Panc1 (cell line): ENCODE measurements around the gene NELFCD.

Source experiments
- CTCF ChIP-seq: fragments of 450-650 bp; IDR thresholded peaks from 2 replicates; pipeline ENCODE4 v1.5.1; 2017; ENCODE audit warnings: mild to moderate bottlenecking
- POLR2AphosphoS5 ChIP-seq: IDR thresholded peaks from 2 replicates; pipeline ENCODE4 v1.6.1; 2012; ENCODE audit warnings: mild to moderate bottlenecking, low read depth, low read length, moderate library complexity
- TCF7L2 ChIP-seq: IDR thresholded peaks from 2 replicates; pipeline ENCODE4 v1.6.1; 2011; ENCODE audit warnings: mild to moderate bottlenecking, low read depth, low read length, inconsistent platforms
- TF ChIP-seq, protein P1 (sequence below), 2 experiments: IDR thresholded peaks; 2 replicates each; pipeline ENCODE4 v1.6.1; 2011 to 2012; ENCODE audit warnings: low read depth in 2 of 2, control low read depth in 1 of 2, low read length in 1 of 2, mild to moderate bottlenecking in 1 of 2, moderate library complexity in 1 of 2; ENCODE audit not compliant: insufficient read depth in 1 of 2

DNA sequence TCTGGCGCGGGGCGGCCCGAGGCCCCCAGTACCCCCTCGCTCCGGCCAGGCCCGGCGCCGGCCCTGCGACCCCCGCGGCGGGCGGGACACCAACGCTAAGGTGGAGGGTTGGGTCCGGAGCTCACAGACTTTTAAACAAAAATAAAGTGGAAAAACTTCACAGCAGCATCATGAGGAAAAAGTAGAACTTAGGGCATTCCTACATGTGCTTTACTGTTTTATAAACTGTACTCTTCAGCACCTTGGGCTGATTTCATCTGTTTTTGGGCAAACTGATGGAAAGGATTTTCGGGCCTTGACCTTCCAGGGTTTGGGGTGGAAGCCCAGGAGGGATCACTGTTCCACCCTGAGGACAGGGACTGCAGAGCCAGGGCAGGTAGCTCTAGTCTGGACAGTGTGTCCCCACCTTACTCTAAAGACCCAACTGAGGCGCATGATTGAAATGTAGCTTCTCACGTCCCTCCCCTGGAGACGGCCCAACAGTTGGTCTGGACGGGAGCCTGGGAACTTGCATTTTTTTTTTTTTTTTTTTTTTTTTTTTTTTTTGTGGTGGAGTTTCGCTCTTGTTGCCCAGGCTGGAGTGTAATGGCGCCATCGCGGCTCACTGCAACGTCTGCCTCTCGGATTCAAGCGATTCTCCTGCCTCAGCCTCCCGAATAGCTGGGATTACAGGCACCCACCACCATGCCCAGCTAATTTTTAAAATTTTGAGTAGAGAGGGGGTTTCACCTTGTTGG lies 740 bp downstream of the NELFCD start:
- TF ChIP-seq, protein P1, sequence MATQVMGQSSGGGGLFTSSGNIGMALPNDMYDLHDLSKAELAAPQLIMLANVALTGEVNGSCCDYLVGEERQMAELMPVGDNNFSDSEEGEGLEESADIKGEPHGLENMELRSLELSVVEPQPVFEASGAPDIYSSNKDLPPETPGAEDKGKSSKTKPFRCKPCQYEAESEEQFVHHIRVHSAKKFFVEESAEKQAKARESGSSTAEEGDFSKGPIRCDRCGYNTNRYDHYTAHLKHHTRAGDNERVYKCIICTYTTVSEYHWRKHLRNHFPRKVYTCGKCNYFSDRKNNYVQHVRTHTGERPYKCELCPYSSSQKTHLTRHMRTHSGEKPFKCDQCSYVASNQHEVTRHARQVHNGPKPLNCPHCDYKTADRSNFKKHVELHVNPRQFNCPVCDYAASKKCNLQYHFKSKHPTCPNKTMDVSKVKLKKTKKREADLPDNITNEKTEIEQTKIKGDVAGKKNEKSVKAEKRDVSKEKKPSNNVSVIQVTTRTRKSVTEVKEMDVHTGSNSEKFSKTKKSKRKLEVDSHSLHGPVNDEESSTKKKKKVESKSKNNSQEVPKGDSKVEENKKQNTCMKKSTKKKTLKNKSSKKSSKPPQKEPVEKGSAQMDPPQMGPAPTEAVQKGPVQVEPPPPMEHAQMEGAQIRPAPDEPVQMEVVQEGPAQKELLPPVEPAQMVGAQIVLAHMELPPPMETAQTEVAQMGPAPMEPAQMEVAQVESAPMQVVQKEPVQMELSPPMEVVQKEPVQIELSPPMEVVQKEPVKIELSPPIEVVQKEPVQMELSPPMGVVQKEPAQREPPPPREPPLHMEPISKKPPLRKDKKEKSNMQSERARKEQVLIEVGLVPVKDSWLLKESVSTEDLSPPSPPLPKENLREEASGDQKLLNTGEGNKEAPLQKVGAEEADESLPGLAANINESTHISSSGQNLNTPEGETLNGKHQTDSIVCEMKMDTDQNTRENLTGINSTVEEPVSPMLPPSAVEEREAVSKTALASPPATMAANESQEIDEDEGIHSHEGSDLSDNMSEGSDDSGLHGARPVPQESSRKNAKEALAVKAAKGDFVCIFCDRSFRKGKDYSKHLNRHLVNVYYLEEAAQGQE (IDR thresholded peaks at IDR 0.05; ENCODE audit: insufficient read depth in 1 of 2, low read depth in 2 of 2, low read length in 1 of 2) = no peak
- no peak for TF ChIP-seq CTCF
- no peak for TF ChIP-seq POLR2AphosphoS5
- no peak for TF ChIP-seq TCF7L2
